ENCODE data around the gene ASIP.

The ASIP gene

GRCh38 chr20:34256629-34257124 lies 15.5 kb downstream of the ASIP start:
- TF ChIP-seq TCF4 (CRISPR knock-in tag; IDR thresholded peaks at IDR 0.05; ENCODE audit: borderline replicate concordance) = no peak
- TF ChIP-seq OSR1 (CRISPR knock-in tag; IDR thresholded peaks at IDR 0.05) = no peak
- no peak for TF ChIP-seq BACH2 (CRISPR knock-in tag; IDR thresholded peaks at IDR 0.05; ENCODE audit: borderline replicate concordance)
- no peak for TF ChIP-seq ZNF565 (CRISPR knock-in tag; conservative IDR thresholded peaks at IDR 0.05; ENCODE audit: low read depth)
- TF ChIP-seq ISL1 (CRISPR knock-in tag; IDR thresholded peaks at IDR 0.05) = no peak
- TF ChIP-seq ZC3H10 (CRISPR knock-in tag; IDR thresholded peaks at IDR 0.05) = no peak
- no peak for TF ChIP-seq GLIS3 (CRISPR knock-in tag; IDR thresholded peaks at IDR 0.05)
- TF ChIP-seq, protein P1, sequence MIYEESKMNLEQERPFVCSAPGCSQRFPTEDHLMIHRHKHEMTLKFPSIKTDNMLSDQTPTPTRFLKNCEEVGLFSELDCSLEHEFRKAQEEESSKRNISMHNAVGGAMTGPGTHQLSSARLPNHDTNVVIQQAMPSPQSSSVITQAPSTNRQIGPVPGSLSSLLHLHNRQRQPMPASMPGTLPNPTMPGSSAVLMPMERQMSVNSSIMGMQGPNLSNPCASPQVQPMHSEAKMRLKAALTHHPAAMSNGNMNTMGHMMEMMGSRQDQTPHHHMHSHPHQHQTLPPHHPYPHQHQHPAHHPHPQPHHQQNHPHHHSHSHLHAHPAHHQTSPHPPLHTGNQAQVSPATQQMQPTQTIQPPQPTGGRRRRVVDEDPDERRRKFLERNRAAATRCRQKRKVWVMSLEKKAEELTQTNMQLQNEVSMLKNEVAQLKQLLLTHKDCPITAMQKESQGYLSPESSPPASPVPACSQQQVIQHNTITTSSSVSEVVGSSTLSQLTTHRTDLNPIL (CRISPR knock-in tag; IDR thresholded peaks at IDR 0.05; ENCODE audit: low read depth) = no peak
- no peak for TF ChIP-seq ZFP3 (CRISPR knock-in tag; IDR thresholded peaks at IDR 0.05)
- TF ChIP-seq RARB (CRISPR knock-in tag; IDR thresholded peaks at IDR 0.05) = no peak
- TF ChIP-seq ARNTL (CRISPR knock-in tag; IDR thresholded peaks at IDR 0.05; ENCODE audit: borderline replicate concordance, low read depth) = no peak
- TF ChIP-seq ZFP30 (CRISPR knock-in tag; IDR thresholded peaks at IDR 0.05) = no peak
- no peak for TF ChIP-seq SNAI2 (CRISPR knock-in tag; IDR thresholded peaks at IDR 0.05)
- TF ChIP-seq, protein P2, sequence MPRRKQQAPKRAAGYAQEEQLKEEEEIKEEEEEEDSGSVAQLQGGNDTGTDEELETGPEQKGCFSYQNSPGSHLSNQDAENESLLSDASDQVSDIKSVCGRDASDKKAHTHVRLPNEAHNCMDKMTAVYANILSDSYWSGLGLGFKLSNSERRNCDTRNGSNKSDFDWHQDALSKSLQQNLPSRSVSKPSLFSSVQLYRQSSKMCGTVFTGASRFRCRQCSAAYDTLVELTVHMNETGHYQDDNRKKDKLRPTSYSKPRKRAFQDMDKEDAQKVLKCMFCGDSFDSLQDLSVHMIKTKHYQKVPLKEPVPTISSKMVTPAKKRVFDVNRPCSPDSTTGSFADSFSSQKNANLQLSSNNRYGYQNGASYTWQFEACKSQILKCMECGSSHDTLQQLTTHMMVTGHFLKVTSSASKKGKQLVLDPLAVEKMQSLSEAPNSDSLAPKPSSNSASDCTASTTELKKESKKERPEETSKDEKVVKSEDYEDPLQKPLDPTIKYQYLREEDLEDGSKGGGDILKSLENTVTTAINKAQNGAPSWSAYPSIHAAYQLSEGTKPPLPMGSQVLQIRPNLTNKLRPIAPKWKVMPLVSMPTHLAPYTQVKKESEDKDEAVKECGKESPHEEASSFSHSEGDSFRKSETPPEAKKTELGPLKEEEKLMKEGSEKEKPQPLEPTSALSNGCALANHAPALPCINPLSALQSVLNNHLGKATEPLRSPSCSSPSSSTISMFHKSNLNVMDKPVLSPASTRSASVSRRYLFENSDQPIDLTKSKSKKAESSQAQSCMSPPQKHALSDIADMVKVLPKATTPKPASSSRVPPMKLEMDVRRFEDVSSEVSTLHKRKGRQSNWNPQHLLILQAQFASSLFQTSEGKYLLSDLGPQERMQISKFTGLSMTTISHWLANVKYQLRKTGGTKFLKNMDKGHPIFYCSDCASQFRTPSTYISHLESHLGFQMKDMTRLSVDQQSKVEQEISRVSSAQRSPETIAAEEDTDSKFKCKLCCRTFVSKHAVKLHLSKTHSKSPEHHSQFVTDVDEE (CRISPR knock-in tag; IDR thresholded peaks at IDR 0.05) = no peak
- TF ChIP-seq CSDC2 (CRISPR knock-in tag; IDR thresholded peaks at IDR 0.05) = no peak
- TF ChIP-seq, protein P3, sequence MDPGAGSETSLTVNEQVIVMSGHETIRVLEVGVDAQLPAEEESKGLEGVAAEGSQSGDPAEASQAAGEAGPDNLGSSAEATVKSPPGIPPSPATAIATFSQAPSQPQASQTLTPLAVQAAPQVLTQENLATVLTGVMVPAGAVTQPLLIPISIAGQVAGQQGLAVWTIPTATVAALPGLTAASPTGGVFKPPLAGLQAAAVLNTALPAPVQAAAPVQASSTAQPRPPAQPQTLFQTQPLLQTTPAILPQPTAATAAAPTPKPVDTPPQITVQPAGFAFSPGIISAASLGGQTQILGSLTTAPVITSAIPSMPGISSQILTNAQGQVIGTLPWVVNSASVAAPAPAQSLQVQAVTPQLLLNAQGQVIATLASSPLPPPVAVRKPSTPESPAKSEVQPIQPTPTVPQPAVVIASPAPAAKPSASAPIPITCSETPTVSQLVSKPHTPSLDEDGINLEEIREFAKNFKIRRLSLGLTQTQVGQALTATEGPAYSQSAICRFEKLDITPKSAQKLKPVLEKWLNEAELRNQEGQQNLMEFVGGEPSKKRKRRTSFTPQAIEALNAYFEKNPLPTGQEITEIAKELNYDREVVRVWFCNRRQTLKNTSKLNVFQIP (CRISPR knock-in tag; IDR thresholded peaks at IDR 0.05; ENCODE audit: borderline replicate concordance, low read depth) = no peak
- no peak for TF ChIP-seq ESRRG (CRISPR knock-in tag; IDR thresholded peaks at IDR 0.05)
- ATAC-seq = no peak

DNA sequence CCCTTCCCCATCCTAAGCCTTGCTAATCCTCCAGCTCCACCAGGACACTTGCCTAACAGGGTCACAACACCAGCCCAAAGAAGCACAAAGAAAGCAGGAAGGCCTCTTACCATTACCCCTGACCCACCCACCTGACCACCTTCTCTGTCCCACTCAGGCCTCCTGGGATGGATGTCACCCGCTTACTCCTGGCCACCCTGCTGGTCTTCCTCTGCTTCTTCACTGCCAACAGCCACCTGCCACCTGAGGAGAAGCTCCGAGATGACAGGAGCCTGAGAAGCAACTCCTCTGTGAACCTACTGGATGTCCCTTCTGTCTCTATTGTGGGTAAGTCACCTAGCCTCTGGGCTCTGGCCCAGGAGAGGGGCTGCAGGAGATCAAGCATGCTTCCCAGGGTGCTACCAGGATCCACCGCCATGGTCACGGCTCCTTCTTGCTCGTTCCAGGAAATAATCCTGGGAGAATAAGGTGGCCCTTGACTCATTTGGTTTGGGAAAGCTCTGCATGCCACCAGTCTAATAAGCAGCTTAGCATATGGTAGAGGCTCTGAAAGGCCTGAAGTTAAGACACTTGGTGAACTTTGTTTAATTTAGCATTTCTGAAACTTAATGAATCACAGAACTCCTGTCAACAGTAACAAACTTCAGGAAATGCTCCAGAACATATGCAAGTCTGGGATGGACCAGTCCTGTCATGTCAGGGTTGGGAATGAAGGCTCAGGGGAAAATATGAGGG lies 19.2 kb downstream of the ASIP start:
- ATAC-seq = no peak
- TF ChIP-seq, protein P1 (CRISPR knock-in tag; IDR thresholded peaks at IDR 0.05; ENCODE audit: low read depth) = no peak
- no peak for TF ChIP-seq BACH2 (CRISPR knock-in tag; IDR thresholded peaks at IDR 0.05; ENCODE audit: borderline replicate concordance)
- TF ChIP-seq GLIS3 (CRISPR knock-in tag; IDR thresholded peaks at IDR 0.05) = no peak
- TF ChIP-seq ZC3H10 (CRISPR knock-in tag; IDR thresholded peaks at IDR 0.05) = no peak
- TF ChIP-seq ZFP30 (CRISPR knock-in tag; IDR thresholded peaks at IDR 0.05) = no peak
- TF ChIP-seq ZNF70 (CRISPR knock-in tag; IDR thresholded peaks at IDR 0.05) = no peak
- TF ChIP-seq ZNF565 (CRISPR knock-in tag; conservative IDR thresholded peaks at IDR 0.05; ENCODE audit: low read depth) = no peak
- TF ChIP-seq CSDC2 (CRISPR knock-in tag; IDR thresholded peaks at IDR 0.05) = no peak
- TF ChIP-seq TCF4 (CRISPR knock-in tag; IDR thresholded peaks at IDR 0.05; ENCODE audit: borderline replicate concordance) = no peak
- no peak for TF ChIP-seq ESRRG (CRISPR knock-in tag; IDR thresholded peaks at IDR 0.05)
- TF ChIP-seq, protein P3 (CRISPR knock-in tag; IDR thresholded peaks at IDR 0.05; ENCODE audit: borderline replicate concordance, low read depth) = no peak
- TF ChIP-seq ARNTL (CRISPR knock-in tag; IDR thresholded peaks at IDR 0.05; ENCODE audit: borderline replicate concordance, low read depth) = no peak
- TF ChIP-seq, protein P2 (CRISPR knock-in tag; IDR thresholded peaks at IDR 0.05) = no peak
- no peak for TF ChIP-seq CSRNP3 (CRISPR knock-in tag; IDR thresholded peaks at IDR 0.05)

All from SK-N-SH treated with all-trans-retinoic acid at 6 μM for 48 hours (cell line).